Kidney (tissue), 14 donors: ENCODE measurements around the gene ZBTB17. TPM values are rescaled to one million over a fixed set of nuclear protein-coding genes. Genes with fewer than 3 reads are reported as not detected.

Experiments used
- DNase-seq, 5 donors: peaks; one replicate each; pipeline ENCODE4 v3.0.0-alpha.2; 2013 to 2020
- FAIRE-seq: peaks from 2 replicates; lab custom pipeline; 2012; peaks lifted over from hg19 to GRCh38; lab: Jason Lieb, UNC
- H3K27ac ChIP-seq, 2 donors: one replicate each; pipeline ENCODE4 v1.7.0; 2013; ENCODE audit warnings: low read depth in 2 of 2, low read length in 2 of 2, inconsistent platforms in 1 of 2
- H3K27me3 ChIP-seq: one replicate; pipeline ENCODE4 v1.7.1; 2013; ENCODE audit warnings: low read length, inconsistent platforms; ENCODE audit not compliant: control insufficient read depth, insufficient read depth
- H3K36me3 ChIP-seq, 3 donors: one replicate each; pipeline versions ENCODE4 v1.7.0 to v1.7.1; 2013; ENCODE audit warnings: low read length in 3 of 3, control low read depth in 1 of 3, inconsistent platforms in 1 of 3; ENCODE audit not compliant: insufficient read depth in 3 of 3, control insufficient read depth in 2 of 3
- H3K4me1 ChIP-seq, 3 donors: one replicate each; pipeline versions ENCODE4 v1.7.0 to v1.7.1; 2013; ENCODE audit warnings: low read length in 3 of 3, inconsistent platforms in 1 of 3, low read depth in 1 of 3; ENCODE audit not compliant: control insufficient read depth in 2 of 3, insufficient read depth in 2 of 3
- H3K4me3 ChIP-seq, 3 donors: one replicate each; pipeline versions ENCODE4 v1.7.0 to v1.8.1; 2013; ENCODE audit warnings: low read length in 3 of 3, control low read depth in 1 of 3, inconsistent platforms in 1 of 3
- H3K9ac ChIP-seq, 3 donors: one replicate each; pipeline versions ENCODE4 v1.7.0 to v1.7.1; 2013; ENCODE audit warnings: low read length in 3 of 3, control low read depth in 1 of 3, inconsistent platforms in 1 of 3
- H3K9me3 ChIP-seq, 3 donors: one replicate each; pipeline versions ENCODE4 v1.7.0 to v1.7.1; 2013; ENCODE audit warnings: low read length in 3 of 3, control low read depth in 1 of 3, inconsistent platforms in 1 of 3; ENCODE audit not compliant: control insufficient read depth in 2 of 3, insufficient read depth in 1 of 3
- CTCF ChIP-seq: IDR thresholded peaks from 3 replicates; pipeline ENCODE4 v1.5.1; 2012; ENCODE audit warnings: mild to moderate bottlenecking, moderate library complexity, borderline replicate concordance; ENCODE audit not compliant: insufficient read depth; ENCODE audit errors: extremely low read depth
- intact Hi-C: fragments of 100-400 bp; cut with DNase I; formaldehyde crosslinking; loops from one replicate; pipeline ENCODE4 v1.11.1; 2022
- polyA plus RNA-seq: library from polyadenylated mRNA; stranded (reverse); fragments of 350-450 nt; fragmentation: Illumina TruSeq; extraction: RNeasy Lipid Tissue Mini Kit (QIAGEN cat#74804); gene quantifications from one replicate; pipeline ENCODE4 v1.2.3, GENCODE V29; 2014; ENCODE audit warnings: low read depth, low replicate concordance; ENCODE audit not compliant: insufficient read depth
- total RNA-seq: library from RNA; stranded (reverse); fragmentation: NEBNext Ultra II Directional; extraction: Animal tissue kit (Norgen Biotek cat#: 25700); gene quantifications from one replicate; pipeline ENCODE4 v1.2.1, GENCODE V29; 2021
- donor health status: control.
- donor health status: control.
- donor health status: control.
- donor health status: control.
- donor health status: control.
- donor health status: DM: yes; HTN: yes; CAD: no.
- donor health status: Normal renal cell carcinoma (clear cell type).

ZBTB17 gene
- total and polyA plus RNA-seq, 2 donors from 2014 or later, result 33.1 to 41.5 TPM

GRCh38 chr1:15954316-15954715, 21.6 kb downstream of the ZBTB17 start:
- Histone ChIP-seq H3K27ac (no peak overlapping the region), H3K4me1 (peaks cover 0 to 43% (median 21%) of the 10 kb centered on the region in 3 donors), H3K4me3 (no peak overlapping the region), H3K9me3 (no peaks in the 10 kb centered on the region), H3K27me3 (no peaks in the 10 kb centered on the region), H3K36me3 (no peaks in the 10 kb centered on the region), H3K9ac (no peak overlapping the region)
- FAIRE-seq (no peak), DNase-seq (peak in 2 of 5 donors; percentile 14 to 24)
- TF ChIP-seq CTCF, result no peak
- intact Hi-C loops, result no loop called here

DNA sequence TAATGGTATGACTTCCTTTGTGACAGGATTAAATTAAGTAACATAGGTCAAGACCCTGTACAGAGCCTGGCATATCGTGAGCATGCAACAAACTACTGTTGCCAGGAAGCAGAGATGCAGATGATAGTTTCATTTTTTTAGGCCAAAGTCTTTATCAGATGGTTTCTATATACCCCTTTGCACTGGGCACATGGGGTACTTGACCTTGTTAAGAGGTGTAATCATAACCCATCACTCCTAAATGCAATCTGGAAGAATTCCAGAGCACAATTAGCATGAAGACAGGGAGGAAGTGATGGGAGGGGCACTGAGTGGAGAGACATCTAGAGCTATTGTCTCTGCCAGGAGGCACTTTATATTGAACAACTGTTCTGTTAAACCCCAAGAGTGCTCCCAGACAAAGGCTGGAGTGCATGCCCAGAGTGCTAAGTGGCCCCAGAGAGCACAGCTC, 22.1 kb downstream of the ZBTB17 start:
- no peak for DNase-seq
- H3K4me3 ChIP-seq, result no peak overlapping the region
- H3K36me3 ChIP-seq, result no peaks in the 10 kb centered on the region
- H3K9ac ChIP-seq, result no peak overlapping the region
- no peaks in the 10 kb centered on the region for H3K27me3 ChIP-seq
- intact Hi-C loops, result no loop called here
- peaks cover 0 to 45% (median 22%) of the 10 kb centered on the region in 3 donors for H3K4me1 ChIP-seq
- no peaks in the 10 kb centered on the region for H3K9me3 ChIP-seq
- H3K27ac ChIP-seq, result no peak overlapping the region
- TF ChIP-seq CTCF, result no peak
- no peak for FAIRE-seq

DNA sequence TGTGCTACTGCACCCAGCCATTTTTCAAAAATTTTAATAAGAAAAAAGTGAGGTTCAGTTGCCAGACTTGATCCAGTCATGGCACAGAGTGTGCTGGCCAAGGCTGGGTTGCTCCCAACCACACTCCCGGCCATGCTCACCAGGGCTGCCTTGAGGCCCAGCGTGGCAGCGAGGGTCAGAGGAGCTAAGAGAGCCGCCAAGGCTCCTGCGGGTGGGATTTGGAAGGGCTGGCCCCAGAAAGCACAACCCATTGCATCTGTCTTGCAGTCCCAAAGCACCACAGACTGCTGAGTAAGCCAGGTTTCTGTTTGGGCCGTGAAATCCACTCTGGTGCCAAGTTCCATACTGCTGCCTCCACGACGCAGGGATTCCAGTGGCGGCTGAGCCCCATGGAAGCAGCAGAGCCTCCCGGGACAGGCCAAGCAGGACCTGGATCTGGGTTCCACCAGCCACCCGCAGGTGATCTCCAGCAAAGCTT, 22.6 kb downstream of the ZBTB17 start:
- H3K9me3 ChIP-seq, result no peaks in the 10 kb centered on the region
- H3K4me3 ChIP-seq, result no peak overlapping the region
- no peak for FAIRE-seq
- TF ChIP-seq CTCF, result no peak
- H3K36me3 ChIP-seq, result no peaks in the 10 kb centered on the region
- H3K27ac ChIP-seq, result no peak overlapping the region
- DNase-seq, result peak in 2 of 5 donors; percentile 24 to 73
- H3K9ac ChIP-seq, result no peak overlapping the region
- peaks cover 0 to 43% (median 22%) of the 10 kb centered on the region in 3 donors for H3K4me1 ChIP-seq
- intact Hi-C loops, result no loop called here
- H3K27me3 ChIP-seq, result no peaks in the 10 kb centered on the region
